ENCODE measurements around the gene TRPM2. TPM values are rescaled to one million over a fixed set of nuclear protein-coding genes. Genes with fewer than 3 reads are reported as not detected.

TRPM2 gene
- total RNA-seq, 3 donors from 2014 or later (not counting 1 experiment from before 2014, with no cell fraction given) = 21.7 to 70.5 (median 25.2) TPM

DNA sequence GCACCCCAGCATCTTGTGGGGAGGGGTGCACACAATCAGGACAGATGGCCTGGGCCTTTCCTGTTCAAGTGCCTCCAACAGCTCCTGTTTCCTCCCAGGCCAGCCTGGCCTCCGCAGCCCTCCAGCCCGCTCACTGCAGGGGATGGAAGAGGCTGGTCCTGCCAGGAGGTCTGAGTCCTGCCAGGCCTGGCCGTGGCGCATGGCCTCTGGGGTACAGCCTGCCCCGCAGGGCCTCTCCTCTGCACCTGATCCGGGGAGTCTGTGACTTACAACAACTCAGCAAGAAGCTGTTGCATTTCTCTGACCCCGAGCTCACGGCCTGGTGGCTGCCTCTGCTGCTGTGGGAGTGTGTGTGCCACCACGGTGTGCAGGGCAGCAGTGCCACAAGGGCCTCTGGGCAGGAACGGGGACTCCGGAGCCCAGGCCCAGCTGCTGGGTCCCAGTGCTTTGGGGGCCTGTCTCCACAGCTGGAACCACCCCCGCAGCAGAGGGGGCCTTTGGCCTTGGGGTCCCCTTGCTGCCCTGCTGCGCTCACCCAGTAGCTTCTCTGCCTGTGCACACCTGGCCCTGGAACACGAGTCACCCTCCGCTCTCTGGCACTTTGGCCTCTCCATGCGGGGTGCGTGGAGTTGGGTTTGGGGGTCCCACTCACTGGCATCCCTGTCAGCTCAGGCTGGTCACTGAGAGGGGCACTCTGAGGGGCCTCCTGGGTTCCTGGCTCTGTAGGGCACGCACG lies 84.4 kb downstream of the TRPM2 start:
- Mint-ChIP-seq H3K4me3 (no peak overlapping the region), H3K9me3 (no peaks in the 10 kb centered on the region), H3K4me1 (peaks cover 0 to 12% of the 10 kb centered on the region in 2 donors), H3K27ac (no peak overlapping the region), H3K36me3 (no peaks in the 10 kb centered on the region), H3K27me3 (ENCODE audit: low read depth in 2 of 2) (no peaks in the 10 kb centered on the region)
- Histone ChIP-seq H3K9me3 (ENCODE audit: control insufficient read depth, insufficient read depth, low read length) (no peaks in the 10 kb centered on the region), H3K27ac (ENCODE audit: low read length) (no peak overlapping the region), H3K4me1 (ENCODE audit: control insufficient read depth, insufficient read depth, low read length) (no peaks in the 10 kb centered on the region), H3K4me3 (ENCODE audit: low read length) (no peak overlapping the region), H3K27me3 (ENCODE audit: control insufficient read depth, insufficient read depth, low read length) (no peaks in the 10 kb centered on the region), H3K36me3 (ENCODE audit: control insufficient read depth, insufficient read depth, low read length) (peaks cover 5% of the 10 kb centered on the region)
- DNase-seq (no peak), ATAC-seq (no peak)
- intact Hi-C loops (cut with micrococcal nuclease) = no loop called here
- TF ChIP-seq, protein P1, sequence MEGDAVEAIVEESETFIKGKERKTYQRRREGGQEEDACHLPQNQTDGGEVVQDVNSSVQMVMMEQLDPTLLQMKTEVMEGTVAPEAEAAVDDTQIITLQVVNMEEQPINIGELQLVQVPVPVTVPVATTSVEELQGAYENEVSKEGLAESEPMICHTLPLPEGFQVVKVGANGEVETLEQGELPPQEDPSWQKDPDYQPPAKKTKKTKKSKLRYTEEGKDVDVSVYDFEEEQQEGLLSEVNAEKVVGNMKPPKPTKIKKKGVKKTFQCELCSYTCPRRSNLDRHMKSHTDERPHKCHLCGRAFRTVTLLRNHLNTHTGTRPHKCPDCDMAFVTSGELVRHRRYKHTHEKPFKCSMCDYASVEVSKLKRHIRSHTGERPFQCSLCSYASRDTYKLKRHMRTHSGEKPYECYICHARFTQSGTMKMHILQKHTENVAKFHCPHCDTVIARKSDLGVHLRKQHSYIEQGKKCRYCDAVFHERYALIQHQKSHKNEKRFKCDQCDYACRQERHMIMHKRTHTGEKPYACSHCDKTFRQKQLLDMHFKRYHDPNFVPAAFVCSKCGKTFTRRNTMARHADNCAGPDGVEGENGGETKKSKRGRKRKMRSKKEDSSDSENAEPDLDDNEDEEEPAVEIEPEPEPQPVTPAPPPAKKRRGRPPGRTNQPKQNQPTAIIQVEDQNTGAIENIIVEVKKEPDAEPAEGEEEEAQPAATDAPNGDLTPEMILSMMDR (IDR thresholded peaks at IDR 0.05) = no peak
- WGBS (ENCODE audit: insufficient coverage) = 91% methylated on average over 19 of the region's 19 CpGs

DNA sequence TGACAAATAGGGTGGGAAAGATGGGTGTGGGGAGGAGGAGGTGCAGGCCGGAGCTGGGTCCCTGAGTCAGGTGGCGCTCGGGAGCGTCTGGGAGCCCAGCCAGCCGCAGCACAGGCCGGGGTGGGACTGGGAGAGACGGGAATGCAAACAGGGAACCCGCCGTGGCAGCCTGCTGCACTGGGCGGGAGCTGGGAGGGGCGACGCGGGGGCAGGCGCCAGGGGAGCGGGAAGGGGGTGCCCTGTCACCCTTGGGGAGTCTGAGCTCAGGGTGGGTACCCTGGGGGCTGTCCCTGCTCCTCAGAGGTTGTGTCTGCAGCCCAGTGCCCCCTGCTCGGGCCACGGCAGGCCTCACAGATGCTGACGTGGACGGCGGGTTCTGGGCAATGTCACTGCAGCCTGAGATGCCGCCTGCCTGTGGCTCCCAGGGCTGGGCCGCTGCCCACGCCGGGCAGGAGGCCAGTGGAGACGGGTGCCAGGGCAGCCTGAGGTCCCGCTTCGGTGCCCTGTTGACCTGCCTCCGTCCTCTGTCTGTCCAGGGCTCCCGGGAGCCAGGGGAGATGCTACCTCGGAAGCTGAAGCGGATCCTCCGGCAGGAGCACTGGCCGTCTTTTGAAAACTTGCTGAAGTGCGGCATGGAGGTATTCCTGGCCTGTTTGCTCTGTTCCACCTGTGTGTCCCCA lies 85.2 kb downstream of the TRPM2 start:
- no peak overlapping the region for H3K27ac ChIP-seq (ENCODE audit: low read length)
- Mint-ChIP-seq H3K4me3 (no peak overlapping the region), H3K27me3 (ENCODE audit: low read depth in 2 of 2) (no peaks in the 10 kb centered on the region), H3K4me1 (peaks cover 0 to 12% of the 10 kb centered on the region in 2 donors), H3K36me3 (no peaks in the 10 kb centered on the region), H3K27ac (no peak overlapping the region), H3K9me3 (no peaks in the 10 kb centered on the region)
- intact Hi-C loops (cut with micrococcal nuclease) = no loop called here
- WGBS (ENCODE audit: insufficient coverage) = 95% methylated on average over 34 of the region's 34 CpGs
- ATAC-seq (no peak), DNase-seq (no peak)
- H3K4me3 ChIP-seq (ENCODE audit: low read length) = no peak overlapping the region
- TF ChIP-seq, protein P1 (IDR thresholded peaks at IDR 0.05) = no peak
- H3K4me1 ChIP-seq (ENCODE audit: control insufficient read depth, insufficient read depth, low read length) = no peaks in the 10 kb centered on the region
- H3K27me3 ChIP-seq (ENCODE audit: control insufficient read depth, insufficient read depth, low read length) = no peaks in the 10 kb centered on the region
- H3K36me3 ChIP-seq (ENCODE audit: control insufficient read depth, insufficient read depth, low read length) = peaks cover 5% of the 10 kb centered on the region
- no peaks in the 10 kb centered on the region for H3K9me3 ChIP-seq (ENCODE audit: control insufficient read depth, insufficient read depth, low read length)

DNA sequence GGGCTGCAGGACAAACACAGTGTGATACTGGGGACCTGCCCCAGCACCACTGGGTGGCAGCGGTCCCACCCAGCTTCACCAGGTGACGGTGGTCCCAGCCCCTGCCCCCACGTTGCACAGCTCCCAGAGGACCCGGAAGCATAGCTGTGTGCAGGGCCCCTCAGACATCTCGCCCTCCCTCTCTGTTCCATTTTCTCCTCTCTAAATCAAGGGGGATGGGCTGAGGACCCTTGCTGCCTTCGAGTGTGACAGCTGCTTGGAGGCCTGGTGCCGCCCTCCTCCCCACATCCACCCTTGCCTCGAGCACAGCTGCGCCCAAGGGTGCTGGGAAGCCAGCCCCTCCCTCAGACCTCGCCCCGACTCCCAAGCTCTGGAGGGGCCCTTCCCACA lies 85.8 kb downstream of the TRPM2 start:
- Mint-ChIP-seq H3K4me3 (no peak overlapping the region), H3K27me3 (ENCODE audit: low read depth in 2 of 2) (no peaks in the 10 kb centered on the region), H3K9me3 (no peaks in the 10 kb centered on the region), H3K36me3 (no peaks in the 10 kb centered on the region), H3K27ac (no peak overlapping the region), H3K4me1 (peaks cover 0 to 10% of the 10 kb centered on the region in 2 donors)
- DNase-seq (no peak), ATAC-seq (no peak)
- Histone ChIP-seq H3K36me3 (ENCODE audit: control insufficient read depth, insufficient read depth, low read length) (peaks cover 5% of the 10 kb centered on the region), H3K9me3 (ENCODE audit: control insufficient read depth, insufficient read depth, low read length) (no peaks in the 10 kb centered on the region), H3K4me1 (ENCODE audit: control insufficient read depth, insufficient read depth, low read length) (no peaks in the 10 kb centered on the region), H3K27ac (ENCODE audit: low read length) (no peak overlapping the region), H3K27me3 (ENCODE audit: control insufficient read depth, insufficient read depth, low read length) (no peaks in the 10 kb centered on the region), H3K4me3 (ENCODE audit: low read length) (no peak overlapping the region)
- intact Hi-C loops (cut with micrococcal nuclease) = no loop called here
- TF ChIP-seq, protein P1 (IDR thresholded peaks at IDR 0.05) = no peak
- 86% methylated on average over 11 of the region's 11 CpGs for WGBS (ENCODE audit: insufficient coverage)
